ENCODE measurements around the gene PDZD2.
A peak's percentile ranks its signal among the peaks of the same experiment; 100 is the strongest.
"Not testable (repeated sequence)": the region's sequence is repeated elsewhere in the genome, so short reads cannot be mapped to it uniquely, and the experiment has no call there.

The PDZD2 gene

DNA sequence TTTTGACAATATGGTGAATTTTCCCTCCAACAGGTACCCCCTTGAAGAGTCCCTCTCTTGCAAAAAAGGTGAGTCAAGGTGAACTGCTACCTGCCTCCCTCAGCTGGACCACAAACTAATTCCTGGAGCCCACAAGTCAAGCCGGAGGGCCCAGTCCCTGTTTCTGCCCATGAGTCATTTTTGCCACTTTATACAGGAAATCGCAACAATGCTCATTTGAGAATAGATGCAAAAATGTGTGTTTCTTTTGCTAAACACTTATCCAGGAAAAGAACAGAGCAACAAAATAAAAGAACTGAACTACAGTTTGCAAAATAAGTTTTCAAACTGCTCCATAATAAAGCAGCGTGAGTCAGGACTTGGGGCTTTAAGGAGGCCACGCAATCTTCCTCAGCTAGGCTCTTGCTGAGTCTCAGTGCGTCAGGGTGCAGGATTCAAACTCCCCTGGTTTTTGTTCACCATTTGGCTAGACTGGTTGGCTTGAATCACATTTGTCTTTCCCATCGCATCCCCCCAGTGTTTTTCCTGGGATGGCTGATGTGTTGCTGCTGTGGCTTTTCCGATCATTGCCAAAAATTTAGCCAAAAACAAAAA is 432.5 kb downstream of the PDZD2 start:
- in situ Hi-C loops (cut with MboI; ENCODE audit: low pct_unique_long_range_greater_than_20kb, low sequenced_read_pairs, unreplicated experiment) = no loop called here
- TF ChIP-seq, protein P1, sequence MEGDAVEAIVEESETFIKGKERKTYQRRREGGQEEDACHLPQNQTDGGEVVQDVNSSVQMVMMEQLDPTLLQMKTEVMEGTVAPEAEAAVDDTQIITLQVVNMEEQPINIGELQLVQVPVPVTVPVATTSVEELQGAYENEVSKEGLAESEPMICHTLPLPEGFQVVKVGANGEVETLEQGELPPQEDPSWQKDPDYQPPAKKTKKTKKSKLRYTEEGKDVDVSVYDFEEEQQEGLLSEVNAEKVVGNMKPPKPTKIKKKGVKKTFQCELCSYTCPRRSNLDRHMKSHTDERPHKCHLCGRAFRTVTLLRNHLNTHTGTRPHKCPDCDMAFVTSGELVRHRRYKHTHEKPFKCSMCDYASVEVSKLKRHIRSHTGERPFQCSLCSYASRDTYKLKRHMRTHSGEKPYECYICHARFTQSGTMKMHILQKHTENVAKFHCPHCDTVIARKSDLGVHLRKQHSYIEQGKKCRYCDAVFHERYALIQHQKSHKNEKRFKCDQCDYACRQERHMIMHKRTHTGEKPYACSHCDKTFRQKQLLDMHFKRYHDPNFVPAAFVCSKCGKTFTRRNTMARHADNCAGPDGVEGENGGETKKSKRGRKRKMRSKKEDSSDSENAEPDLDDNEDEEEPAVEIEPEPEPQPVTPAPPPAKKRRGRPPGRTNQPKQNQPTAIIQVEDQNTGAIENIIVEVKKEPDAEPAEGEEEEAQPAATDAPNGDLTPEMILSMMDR (IDR thresholded peaks at IDR 0.05; ENCODE audit: extremely low read depth, insufficient read depth, missing control alignments) = no peak
- DNase-seq (ENCODE audit: low spot score) = no peak

- TF ChIP-seq, protein P1 (IDR thresholded peaks at IDR 0.05; ENCODE audit: extremely low read depth, insufficient read depth, missing control alignments) = no peak
- in situ Hi-C loops (cut with MboI; ENCODE audit: low pct_unique_long_range_greater_than_20kb, low sequenced_read_pairs, unreplicated experiment) = no loop called here
- no peak for DNase-seq (ENCODE audit: low spot score)
Observed at GRCh38 chr5:32072054-32072453, 433.1 kb downstream of the PDZD2 start.

- in situ Hi-C loops (cut with MboI; ENCODE audit: low pct_unique_long_range_greater_than_20kb, low sequenced_read_pairs, unreplicated experiment) = no loop called here
- DNase-seq (ENCODE audit: low spot score) = no peak
- TF ChIP-seq, protein P1 (IDR thresholded peaks at IDR 0.05; ENCODE audit: extremely low read depth, insufficient read depth, missing control alignments) = no peak
Observed at GRCh38 chr5:32074401-32074800, 435.5 kb downstream of the PDZD2 start.

DNA sequence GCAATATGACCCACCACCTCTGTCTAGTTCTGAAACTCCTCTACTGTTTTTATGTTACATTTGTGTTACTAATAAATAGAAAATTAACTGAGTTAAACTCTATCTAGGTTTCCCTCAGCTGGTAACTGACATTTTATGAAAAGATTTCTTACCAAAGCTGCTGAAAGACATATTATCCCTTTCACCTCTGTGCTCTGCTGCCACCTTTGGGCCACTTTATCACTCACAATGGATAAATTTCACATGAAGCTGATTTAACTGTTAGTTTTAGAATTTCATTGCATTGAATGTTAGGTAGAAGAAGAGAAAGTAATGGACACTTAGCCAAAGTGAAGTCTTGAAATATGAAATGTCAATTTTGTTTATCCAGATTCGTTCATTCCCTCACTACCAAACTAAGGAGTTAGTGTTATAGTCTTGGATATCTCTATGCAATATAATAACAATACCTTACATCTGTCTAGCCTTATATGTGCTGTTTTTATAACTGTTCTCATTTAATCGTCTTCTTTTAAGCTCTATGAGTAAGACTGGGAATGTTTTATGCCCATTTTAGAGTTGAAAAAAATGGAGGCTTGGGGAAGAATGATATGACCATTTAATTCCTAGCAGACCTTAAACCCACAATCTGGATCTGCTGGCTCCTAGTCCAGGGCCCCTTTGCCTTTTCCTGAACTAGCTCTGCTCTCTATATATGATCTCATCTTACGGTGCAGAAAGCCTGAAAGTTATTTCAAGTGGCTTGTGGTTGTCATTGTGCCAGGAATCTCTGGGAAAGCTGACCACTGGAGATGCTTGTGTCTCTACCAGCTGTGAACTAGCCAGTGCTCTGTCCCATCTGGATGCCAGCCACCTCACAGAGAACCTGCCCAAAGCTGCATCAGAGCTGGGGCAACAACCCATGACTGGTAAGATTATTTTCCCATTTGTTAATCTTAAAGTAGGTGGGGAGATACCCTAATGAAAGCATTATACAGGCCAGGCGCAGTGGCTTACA is 438.1 kb downstream of the PDZD2 start:
- TF ChIP-seq, protein P1 (IDR thresholded peaks at IDR 0.05; ENCODE audit: extremely low read depth, insufficient read depth, missing control alignments) = peak; percentile 72
- in situ Hi-C loops (cut with MboI; ENCODE audit: low pct_unique_long_range_greater_than_20kb, low sequenced_read_pairs, unreplicated experiment) = loop anchor here (25.0 kb wide), 2 partner anchors 265 to 490 kb away; no protein-coding TSS in a partner anchor
- DNase-seq (ENCODE audit: low spot score) = peak; percentile 48

GRCh38 chr5:32078855-32079254 is 439.9 kb downstream of the PDZD2 start:
- in situ Hi-C loops (cut with MboI; ENCODE audit: low pct_unique_long_range_greater_than_20kb, low sequenced_read_pairs, unreplicated experiment) = loop anchor here (25.0 kb wide), 2 partner anchors 267 to 492 kb away; no protein-coding TSS in a partner anchor
- not testable (repeated sequence) for DNase-seq (ENCODE audit: low spot score)

GRCh38 chr5:32080565-32080964 is 441.6 kb downstream of the PDZD2 start:
- in situ Hi-C loops (cut with MboI; ENCODE audit: low pct_unique_long_range_greater_than_20kb, low sequenced_read_pairs, unreplicated experiment) = loop anchor here (25.0 kb wide), 2 partner anchors 268 to 493 kb away; no protein-coding TSS in a partner anchor
- not testable (repeated sequence) for DNase-seq (ENCODE audit: low spot score)

DNA sequence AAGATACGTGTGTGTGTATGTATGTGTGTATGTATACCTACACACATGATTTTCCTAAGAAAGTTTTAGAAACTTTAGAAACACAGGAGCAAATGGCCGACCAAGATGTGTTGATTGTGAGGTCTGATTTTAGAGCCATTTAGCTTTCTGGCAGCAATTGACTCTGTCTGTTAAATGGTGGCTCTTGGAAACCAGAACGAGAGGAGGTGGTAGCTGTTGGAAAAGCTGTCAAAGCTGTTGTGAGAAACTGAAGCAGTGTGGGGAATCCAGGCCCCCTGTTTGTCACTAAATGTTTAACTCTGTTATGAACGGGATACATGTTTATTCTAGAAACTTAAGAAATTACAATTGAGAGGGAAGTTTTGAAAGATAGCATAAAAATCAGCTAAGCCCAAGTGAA is 443.8 kb downstream of the PDZD2 start:
- no peak for DNase-seq (ENCODE audit: low spot score)
- TF ChIP-seq, protein P1 (IDR thresholded peaks at IDR 0.05; ENCODE audit: extremely low read depth, insufficient read depth, missing control alignments) = no peak
- in situ Hi-C loops (cut with MboI; ENCODE audit: low pct_unique_long_range_greater_than_20kb, low sequenced_read_pairs, unreplicated experiment) = loop anchor here (25.0 kb wide), 2 partner anchors 270 to 495 kb away; no protein-coding TSS in a partner anchor

Data from GM13977 (cell line).